Smooth muscle cell (in vitro differentiated cells): ENCODE results near the gene TLX3. TPM values are rescaled to one million over a fixed set of nuclear protein-coding genes. Genes with fewer than 3 reads are reported as not detected.

Source experiments
- DNase-seq: peaks from one replicate; lab custom pipeline; 2025; ENCODE audit not compliant: unreplicated experiment; lab: John Stamatoyannopoulos, UW
- H2AFZ ChIP-seq: fragments of 200-600 bp; sonication (generic); 2 replicates; pipeline ENCODE4 v1.6.0; 2016; ENCODE audit warnings: antibody characterized with exemption, low read depth, mild to moderate bottlenecking
- H3F3A ChIP-seq: fragments of 200-600 bp; sonication (generic); 2 replicates; pipeline ENCODE4 v1.6.0; 2017; ENCODE audit warnings: antibody characterized with exemption, low read depth
- H3K27ac ChIP-seq: fragments of 200-600 bp; sonication (generic); 2 replicates; pipeline ENCODE4 v1.5.1; 2016; ENCODE audit warnings: low read depth, mild to moderate bottlenecking
- H3K27me3 ChIP-seq: fragments of 200-600 bp; sonication (generic); 2 replicates; pipeline ENCODE4 v1.6.1; 2016; ENCODE audit warnings: low read depth, mild to moderate bottlenecking
- H3K36me3 ChIP-seq: fragments of 200-600 bp; sonication (generic); 2 replicates; pipeline ENCODE4 v1.5.1; 2016; ENCODE audit warnings: low read depth
- H3K4me1 ChIP-seq: fragments of 200-600 bp; sonication (generic); 2 replicates; pipeline ENCODE4 v1.5.1; 2016; ENCODE audit warnings: low read depth
- H3K4me2 ChIP-seq: fragments of 200-600 bp; sonication (generic); 2 replicates; pipeline ENCODE4 v1.6.0; 2016; ENCODE audit warnings: mild to moderate bottlenecking
- H3K4me3 ChIP-seq: fragments of 200-600 bp; sonication (generic); 2 replicates; pipeline ENCODE4 v1.5.1; 2016; ENCODE audit warnings: mild to moderate bottlenecking
- H3K79me2 ChIP-seq: fragments of 200-600 bp; sonication (generic); 2 replicates; pipeline ENCODE4 v1.6.0; 2016; ENCODE audit warnings: low read depth, mild to moderate bottlenecking
- H3K9ac ChIP-seq: fragments of 200-600 bp; sonication (generic); 2 replicates; pipeline ENCODE4 v1.6.0; 2016; ENCODE audit warnings: low read depth
- H3K9me3 ChIP-seq: fragments of 200-600 bp; sonication (generic); replicated peaks from 2 replicates; pipeline ENCODE4 v1.5.1; 2016; ENCODE audit warnings: low read depth
- H4K20me1 ChIP-seq: fragments of 200-600 bp; sonication (generic); 2 replicates; pipeline ENCODE4 v1.6.0; 2016; ENCODE audit warnings: low read depth
- WGBS: methylation state at CpG from one replicate; pipeline ENCODE4 v1.1.7; 2016; ENCODE audit warnings: low lambda C conversion rate; 5-methylcytosine and 5-hydroxymethylcytosine counted together
- polyA plus RNA-seq: library from polyadenylated mRNA; unstranded; fragments of >200 nt; fragmentation: Nextera tagmentation; extraction: Ambion mirVana; gene quantifications from 2 replicates; pipeline ENCODE4 v1.2.1, GENCODE V29; 2016
- total RNA-seq: library from RNA; depleted of rRNA; stranded (reverse); fragments of >200 nt; gene quantifications from 2 replicates; pipeline ENCODE4 v1.2.3, GENCODE V29; 2014
- TF ChIP-seq, protein P1 (sequence below): fragments of 200-600 bp; sonication (generic); IDR thresholded peaks from 2 replicates; pipeline ENCODE4 v1.5.1; 2017; ENCODE audit warnings: borderline replicate concordance, mild to moderate bottlenecking, antibody characterized with exemption; ENCODE audit not compliant: insufficient read depth, poor library complexity, severe bottlenecking

The TLX3 gene
- total and polyA plus RNA-seq, 2 experiments from 2014 or later: 0.10 TPM; not detected in 1

DNA sequence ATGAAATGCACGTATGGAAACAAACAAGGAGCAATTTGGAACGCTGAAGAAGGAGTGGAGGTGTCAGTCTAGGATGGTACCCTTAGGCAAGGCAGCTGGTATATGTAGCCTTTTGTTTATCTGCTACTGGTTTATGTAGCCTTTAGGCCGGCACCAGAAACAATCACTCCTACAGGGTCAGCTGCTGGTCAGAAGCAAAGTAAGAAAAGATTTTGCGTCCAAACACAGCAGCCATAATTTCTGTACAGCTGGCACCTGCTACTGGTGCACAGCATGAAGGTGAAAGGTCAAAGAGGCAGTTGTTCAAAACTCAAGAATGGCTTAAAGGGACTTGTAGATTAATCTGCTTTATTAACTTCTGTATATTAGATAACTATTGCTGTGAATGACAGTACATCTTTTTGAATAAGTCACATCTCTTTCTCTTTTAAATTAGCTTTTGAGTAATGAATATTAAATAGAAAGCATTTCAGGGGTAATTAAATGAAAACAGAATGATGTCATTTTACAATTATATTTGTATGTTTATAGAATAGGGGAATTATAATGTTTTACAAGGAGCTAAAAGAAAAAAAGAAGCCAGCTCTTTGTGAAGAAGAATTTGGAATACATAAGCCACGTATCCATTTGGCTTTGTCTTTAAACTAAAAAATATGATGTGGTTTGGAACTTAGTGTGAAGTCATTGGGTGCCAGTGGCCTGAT is 33.1 kb upstream of the TLX3 start:
- Histone ChIP-seq H3K27ac (no peak overlapping the region), H3F3A (no peaks in the 10 kb centered on the region), H3K79me2 (no peaks in the 10 kb centered on the region)

DNA sequence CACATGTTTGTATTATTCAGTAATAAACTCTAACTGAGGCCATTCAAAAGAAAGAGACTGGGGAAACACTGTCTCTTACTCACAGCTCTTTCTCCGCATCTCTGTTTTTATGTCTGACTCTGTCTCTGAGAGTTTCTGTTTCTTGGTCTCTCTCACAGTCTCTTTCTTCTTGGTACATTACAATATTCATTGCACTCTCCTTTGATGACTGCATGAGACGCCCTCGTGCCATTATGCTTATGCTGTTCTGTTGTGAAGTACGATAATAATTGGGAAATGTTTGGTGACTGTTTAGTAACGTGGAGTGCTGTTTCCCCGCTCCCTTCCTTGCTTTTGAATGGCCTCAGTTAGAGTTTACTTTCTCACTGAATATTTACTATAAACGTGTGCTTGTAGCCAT is 25.3 kb upstream of the TLX3 start:
- no peak overlapping the region for H2AFZ ChIP-seq
- TF ChIP-seq, protein P1, sequence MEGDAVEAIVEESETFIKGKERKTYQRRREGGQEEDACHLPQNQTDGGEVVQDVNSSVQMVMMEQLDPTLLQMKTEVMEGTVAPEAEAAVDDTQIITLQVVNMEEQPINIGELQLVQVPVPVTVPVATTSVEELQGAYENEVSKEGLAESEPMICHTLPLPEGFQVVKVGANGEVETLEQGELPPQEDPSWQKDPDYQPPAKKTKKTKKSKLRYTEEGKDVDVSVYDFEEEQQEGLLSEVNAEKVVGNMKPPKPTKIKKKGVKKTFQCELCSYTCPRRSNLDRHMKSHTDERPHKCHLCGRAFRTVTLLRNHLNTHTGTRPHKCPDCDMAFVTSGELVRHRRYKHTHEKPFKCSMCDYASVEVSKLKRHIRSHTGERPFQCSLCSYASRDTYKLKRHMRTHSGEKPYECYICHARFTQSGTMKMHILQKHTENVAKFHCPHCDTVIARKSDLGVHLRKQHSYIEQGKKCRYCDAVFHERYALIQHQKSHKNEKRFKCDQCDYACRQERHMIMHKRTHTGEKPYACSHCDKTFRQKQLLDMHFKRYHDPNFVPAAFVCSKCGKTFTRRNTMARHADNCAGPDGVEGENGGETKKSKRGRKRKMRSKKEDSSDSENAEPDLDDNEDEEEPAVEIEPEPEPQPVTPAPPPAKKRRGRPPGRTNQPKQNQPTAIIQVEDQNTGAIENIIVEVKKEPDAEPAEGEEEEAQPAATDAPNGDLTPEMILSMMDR: no peak

More for the DNA sequence above, 33.1 kb upstream of the TLX3 start:
- H3K4me2 ChIP-seq: no peak overlapping the region
- H2AFZ ChIP-seq: no peak overlapping the region
- 75% methylated on average over 5 of the region's 5 CpGs for WGBS
- no peak overlapping the region for H3K4me3 ChIP-seq
- no peaks in the 10 kb centered on the region for H3K4me1 ChIP-seq
- no peaks in the 10 kb centered on the region for H4K20me1 ChIP-seq
- no peaks in the 10 kb centered on the region for H3K9me3 ChIP-seq
- H3K27me3 ChIP-seq: no peaks in the 10 kb centered on the region
- TF ChIP-seq, protein P1: no peak
- H3K36me3 ChIP-seq: no peaks in the 10 kb centered on the region
- no peak for DNase-seq
- no peak overlapping the region for H3K9ac ChIP-seq

GRCh38 chr5:171285465-171285864 is 23.6 kb upstream of the TLX3 start:
- Histone ChIP-seq H3K4me3 (no peak overlapping the region), H3K36me3 (no peaks in the 10 kb centered on the region), H3K27me3 (no peaks in the 10 kb centered on the region), H3K9me3 (no peaks in the 10 kb centered on the region), H3K79me2 (no peaks in the 10 kb centered on the region), H3K9ac (no peak overlapping the region), H2AFZ (no peak overlapping the region), H4K20me1 (no peaks in the 10 kb centered on the region), H3K27ac (no peak overlapping the region), H3K4me1 (no peaks in the 10 kb centered on the region), H3F3A (no peaks in the 10 kb centered on the region), H3K4me2 (no peak overlapping the region)
- no peak for DNase-seq
- WGBS: 89% methylated on average over 2 of the region's 2 CpGs
- TF ChIP-seq, protein P1: no peak

More for the DNA sequence above, 25.3 kb upstream of the TLX3 start:
- Histone ChIP-seq H3K36me3 (no peaks in the 10 kb centered on the region), H3K4me2 (no peak overlapping the region), H3K4me1 (no peaks in the 10 kb centered on the region), H3K27ac (no peak overlapping the region), H4K20me1 (no peaks in the 10 kb centered on the region), H3K9me3 (no peaks in the 10 kb centered on the region), H3K27me3 (no peaks in the 10 kb centered on the region), H3K79me2 (no peaks in the 10 kb centered on the region), H3F3A (no peaks in the 10 kb centered on the region), H3K9ac (no peak overlapping the region), H3K4me3 (no peak overlapping the region)
- DNase-seq: no peak
- WGBS: 84% methylated on average over 7 of the region's 7 CpGs

GRCh38 chr5:171288066-171288465 is 21.0 kb upstream of the TLX3 start:
- Histone ChIP-seq H3K4me1 (no peaks in the 10 kb centered on the region), H3K4me3 (no peak overlapping the region), H3K4me2 (no peak overlapping the region), H3K36me3 (no peaks in the 10 kb centered on the region), H3K9me3 (no peaks in the 10 kb centered on the region), H3K79me2 (no peaks in the 10 kb centered on the region), H2AFZ (no peak overlapping the region), H3K27me3 (no peaks in the 10 kb centered on the region), H4K20me1 (no peaks in the 10 kb centered on the region), H3K9ac (no peak overlapping the region), H3K27ac (no peak overlapping the region), H3F3A (no peaks in the 10 kb centered on the region)
- TF ChIP-seq, protein P1: no peak
- DNase-seq: no peak
- 83% methylated on average over 2 of the region's 2 CpGs for WGBS
